Islet of Langerhans (tissue), 1 donor: ENCODE measurements around the gene LEUTX.
"Not testable (repeated sequence)": the region's sequence is repeated elsewhere in the genome, so short reads cannot be mapped to it uniquely, and the experiment has no call there.

ENCODE experiments used
- FAIRE-seq: peaks from one replicate; lab custom pipeline; 2011; peaks lifted over from hg19 to GRCh38; lab: Jason Lieb, UNC

The LEUTX gene

GRCh38 chr19:39778763-39779162 lies at the start of gene LEUTX:
LEUTX (plus strand) TSS chr19:39778854; CDS start chr19:39778921, 67 bp downstream.
- no peak for FAIRE-seq

- FAIRE-seq = no peak
These were observed 49.1 kb upstream of the LEUTX start for GRCh38 chr19:39729594-39729993.

GRCh38 chr19:39731685-39732084 lies 47.0 kb upstream of the LEUTX start:
- FAIRE-seq = no peak

- FAIRE-seq = no peak
These were observed 44.8 kb upstream of the LEUTX start for GRCh38 chr19:39733841-39734240.

- no peak for FAIRE-seq
These were observed 43.0 kb upstream of the LEUTX start for GRCh38 chr19:39735688-39736087.

GRCh38 chr19:39736088-39736487 lies 42.6 kb upstream of the LEUTX start:
- FAIRE-seq = no peak

- FAIRE-seq = no peak
These were observed 41.3 kb upstream of the LEUTX start for GRCh38 chr19:39737351-39737750.

GRCh38 chr19:39737891-39738290 lies 40.8 kb upstream of the LEUTX start, which contains the start of gene CLC:
CLC (minus strand) TSS chr19:39738029; CDS start chr19:39737952, 77 bp downstream.
- FAIRE-seq = no peak

- no peak for FAIRE-seq
These were observed 39.8 kb upstream of the LEUTX start for GRCh38 chr19:39738814-39739213.

GRCh38 chr19:39740395-39740794 lies 38.3 kb upstream of the LEUTX start:
- no peak for FAIRE-seq

GRCh38 chr19:39745643-39746042 lies 33.0 kb upstream of the LEUTX start:
- FAIRE-seq = no peak

- no peak for FAIRE-seq
These were observed 31.7 kb upstream of the LEUTX start for GRCh38 chr19:39746836-39747529.

- no peak for FAIRE-seq
These were observed 28.7 kb upstream of the LEUTX start for GRCh38 chr19:39749981-39750380.

- no peak for FAIRE-seq
These were observed 26.3 kb upstream of the LEUTX start for GRCh38 chr19:39752390-39752789.

GRCh38 chr19:39752795-39753194 lies 25.9 kb upstream of the LEUTX start:
- FAIRE-seq = no peak

- no peak for FAIRE-seq
These were observed 24.1 kb upstream of the LEUTX start for GRCh38 chr19:39754544-39754943.

GRCh38 chr19:39754971-39755370 lies 23.7 kb upstream of the LEUTX start:
- FAIRE-seq = no peak

GRCh38 chr19:39759457-39760184 lies 19.0 kb upstream of the LEUTX start:
- FAIRE-seq = no peak

GRCh38 chr19:39761851-39762250 lies 16.8 kb upstream of the LEUTX start:
- not testable (repeated sequence) for FAIRE-seq

- no peak for FAIRE-seq
These were observed 13.3 kb upstream of the LEUTX start for GRCh38 chr19:39765091-39766076.

- no peak for FAIRE-seq
These were observed 10.3 kb upstream of the LEUTX start for GRCh38 chr19:39768334-39768733.

GRCh38 chr19:39768786-39769185 lies 9.9 kb upstream of the LEUTX start:
- no peak for FAIRE-seq

- no peak for FAIRE-seq
These were observed 2.2 kb downstream of the LEUTX start for GRCh38 chr19:39780894-39781293.
